Thymus (tissue), 11 donors: Measurements from ENCODE around the gene TBC1D1. TPM values are rescaled to one million over a fixed set of nuclear protein-coding genes. Genes with fewer than 3 reads are reported as not detected.
A peak's percentile ranks its signal among the peaks of the same experiment; 100 is the strongest.
"Not testable (repeated sequence)": the region's sequence is repeated elsewhere in the genome, so short reads cannot be mapped to it uniquely, and the experiment has no call there.

Source experiments
- DNase-seq, 9 donors: peaks; one replicate each; pipeline ENCODE4 v3.0.0-alpha.2; 2013; ENCODE audit warnings: low spot score in 9 of 9, low read depth in 6 of 9, missing footprints in 1 of 9
- H3K27ac ChIP-seq, 2 donors: one replicate each; pipeline ENCODE4 v1.5.1; 2013; ENCODE audit warnings: control low read depth in 1 of 2, low read depth in 1 of 2, low read length in 1 of 2, mild to moderate bottlenecking in 1 of 2, moderate library complexity in 1 of 2
- H3K27me3 ChIP-seq, 2 donors: one replicate each; pipeline ENCODE4 v1.5.1; 2013; ENCODE audit warnings: low read length in 1 of 2; ENCODE audit not compliant: control insufficient read depth in 2 of 2, insufficient read depth in 1 of 2
- H3K36me3 ChIP-seq, 2 donors: one replicate each; pipeline ENCODE4 v1.5.1; 2013; ENCODE audit warnings: low read length in 1 of 2, mild to moderate bottlenecking in 1 of 2, moderate library complexity in 1 of 2; ENCODE audit not compliant: control insufficient read depth in 2 of 2, insufficient read depth in 2 of 2
- H3K4me1 ChIP-seq, 2 donors: one replicate each; pipeline ENCODE4 v1.5.1; 2013; ENCODE audit warnings: low read length in 2 of 2; ENCODE audit not compliant: control insufficient read depth in 2 of 2, insufficient read depth in 2 of 2
- H3K4me3 ChIP-seq, 2 donors: one replicate each; pipeline ENCODE4 v1.5.1; 2013; ENCODE audit warnings: low read length in 2 of 2, control low read depth in 1 of 2, mild to moderate bottlenecking in 1 of 2
- H3K9me3 ChIP-seq, 2 donors: one replicate each; pipeline ENCODE4 v1.5.1; 2013; ENCODE audit warnings: low read length in 1 of 2, mild to moderate bottlenecking in 1 of 2; ENCODE audit not compliant: control insufficient read depth in 2 of 2, insufficient read depth in 1 of 2
- WGBS: extraction: QIAGEN DNeasy Blood & Tissue Kit; methylation state at CpG from one replicate; pipeline ENCODE4 v1.1.7; 2013; 5-methylcytosine and 5-hydroxymethylcytosine counted together
- polyA plus RNA-seq: library from polyadenylated mRNA; stranded (reverse); fragments of 200-250 nt; gene quantifications from one replicate; pipeline ENCODE4 v1.2.3, GENCODE V29; 2013
- total RNA-seq: library from RNA; stranded (reverse); fragments of 120-200 nt; gene quantifications from one replicate; pipeline ENCODE4 v1.2.4, GENCODE V29; 2013
- donor health status: healthy.

TBC1D1 gene
- total and polyA plus RNA-seq, 2 donors = 49.9 to 65.7 TPM

DNA sequence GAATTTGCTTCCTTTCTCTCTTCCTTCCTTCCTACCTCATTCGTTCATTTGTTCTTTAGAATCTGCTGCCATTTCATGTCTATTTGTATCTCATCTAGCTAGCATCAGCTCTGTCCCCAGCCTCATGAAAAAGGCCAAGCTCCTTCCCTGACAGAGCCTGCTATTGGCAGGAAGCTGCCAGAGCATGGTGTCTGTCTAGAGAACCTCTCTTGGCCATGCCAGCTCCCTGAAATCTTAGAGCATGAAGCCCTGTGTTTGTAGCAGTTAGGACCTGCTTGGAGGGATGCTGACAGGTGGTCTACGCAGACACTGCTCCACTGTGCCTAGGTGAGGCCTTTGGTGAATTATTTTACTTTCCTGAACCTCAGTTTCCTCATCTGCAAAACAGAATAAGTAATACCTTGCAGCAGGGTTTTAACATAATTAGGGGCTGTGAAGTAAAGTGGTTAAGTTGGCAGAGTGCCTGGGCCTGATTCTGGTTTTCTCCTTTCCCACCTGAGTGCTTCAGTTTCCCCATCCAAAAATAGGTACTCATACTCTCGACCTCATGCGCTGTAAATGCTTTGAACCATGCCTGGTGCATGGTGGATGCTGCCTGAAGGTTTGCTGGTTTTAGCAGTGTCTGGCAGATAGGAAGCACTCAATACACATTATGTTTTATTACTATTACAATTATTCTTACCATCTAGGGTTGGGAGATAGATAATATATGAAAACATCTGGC, 74.0 kb downstream of the TBC1D1 start:
- WGBS = 79% methylated on average over 4 of the region's 4 CpGs
- H3K4me1 ChIP-seq = no peaks in the 10 kb centered on the region
- H3K36me3 ChIP-seq = no peaks in the 10 kb centered on the region
- no peak overlapping the region for H3K27ac ChIP-seq
- H3K9me3 ChIP-seq = no peaks in the 10 kb centered on the region
- no peak for DNase-seq
- no peaks in the 10 kb centered on the region for H3K27me3 ChIP-seq
- no peak overlapping the region for H3K4me3 ChIP-seq

- DNase-seq = no peak
- 98% methylated on average over 3 of the region's 3 CpGs for WGBS
- no peak overlapping the region for H3K4me3 ChIP-seq
- no peak overlapping the region for H3K27ac ChIP-seq
- H3K36me3 ChIP-seq = no peaks in the 10 kb centered on the region
- no peaks in the 10 kb centered on the region for H3K27me3 ChIP-seq
- no peaks in the 10 kb centered on the region for H3K9me3 ChIP-seq
- no peaks in the 10 kb centered on the region for H3K4me1 ChIP-seq
These were observed 75.2 kb downstream of the TBC1D1 start for GRCh38 chr4:37966044-37966443.

GRCh38 chr4:37967736-37968135, 76.9 kb downstream of the TBC1D1 start:
- Histone ChIP-seq H3K4me3 (no peak overlapping the region), H3K27me3 (no peaks in the 10 kb centered on the region), H3K9me3 (no peaks in the 10 kb centered on the region), H3K36me3 (no peaks in the 10 kb centered on the region), H3K27ac (no peak overlapping the region), H3K4me1 (no peaks in the 10 kb centered on the region)
- DNase-seq = no peak
- 78% methylated on average over 5 of the region's 5 CpGs for WGBS

DNA sequence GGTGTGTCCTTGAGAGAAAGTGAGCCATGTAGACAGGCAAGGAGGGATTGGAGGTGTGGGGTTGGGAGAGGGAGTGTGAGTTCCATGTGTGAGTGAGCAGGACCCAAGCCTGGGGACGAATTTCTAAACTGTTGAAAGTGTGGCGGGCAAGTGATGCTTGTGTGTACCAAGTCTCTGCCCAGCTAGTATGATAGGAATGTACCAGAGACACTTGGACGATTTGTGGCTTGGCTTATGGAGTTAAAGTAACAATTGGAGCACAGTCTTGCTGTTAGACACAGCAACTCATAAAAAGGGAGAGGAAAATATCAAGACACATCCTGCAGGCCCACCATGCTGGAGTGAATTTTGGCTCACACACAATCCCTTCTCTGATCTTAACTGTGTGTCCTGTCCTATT, 77.9 kb downstream of the TBC1D1 start:
- 96% methylated on average over 3 of the region's 3 CpGs for WGBS
- Histone ChIP-seq H3K27me3 (no peaks in the 10 kb centered on the region), H3K9me3 (no peaks in the 10 kb centered on the region), H3K36me3 (no peaks in the 10 kb centered on the region), H3K4me3 (no peak overlapping the region), H3K27ac (no peak overlapping the region), H3K4me1 (no peaks in the 10 kb centered on the region)
- DNase-seq = no peak

- WGBS = 86% methylated on average over 1 of the region's 1 CpG
- peak in 3 of 9 donors; percentile 26 to 56 (median 43) for DNase-seq
- Histone ChIP-seq H3K4me3 (no peak overlapping the region), H3K27me3 (no peaks in the 10 kb centered on the region), H3K9me3 (no peaks in the 10 kb centered on the region), H3K4me1 (no peaks in the 10 kb centered on the region), H3K27ac (no peak overlapping the region), H3K36me3 (no peaks in the 10 kb centered on the region)
These were observed 79.8 kb downstream of the TBC1D1 start for GRCh38 chr4:37970702-37971101.

GRCh38 chr4:37971202-37971601, 80.3 kb downstream of the TBC1D1 start:
- Histone ChIP-seq H3K4me1 (no peaks in the 10 kb centered on the region), H3K4me3 (no peak overlapping the region), H3K27me3 (no peaks in the 10 kb centered on the region), H3K27ac (no peak overlapping the region), H3K9me3 (no peaks in the 10 kb centered on the region), H3K36me3 (no peaks in the 10 kb centered on the region)
- WGBS = 96% methylated on average over 4 of the region's 4 CpGs
- no peak for DNase-seq

GRCh38 chr4:37973441-37973840, 82.6 kb downstream of the TBC1D1 start:
- Histone ChIP-seq H3K27me3 (no peaks in the 10 kb centered on the region), H3K36me3 (no peaks in the 10 kb centered on the region), H3K4me1 (peaks cover 4 to 11% of the 10 kb centered on the region in 2 donors), H3K4me3 (no peak overlapping the region), H3K9me3 (no peaks in the 10 kb centered on the region), H3K27ac (no peak overlapping the region)
- no peak for DNase-seq
- WGBS = 99% methylated on average over 3 of the region's 3 CpGs

DNA sequence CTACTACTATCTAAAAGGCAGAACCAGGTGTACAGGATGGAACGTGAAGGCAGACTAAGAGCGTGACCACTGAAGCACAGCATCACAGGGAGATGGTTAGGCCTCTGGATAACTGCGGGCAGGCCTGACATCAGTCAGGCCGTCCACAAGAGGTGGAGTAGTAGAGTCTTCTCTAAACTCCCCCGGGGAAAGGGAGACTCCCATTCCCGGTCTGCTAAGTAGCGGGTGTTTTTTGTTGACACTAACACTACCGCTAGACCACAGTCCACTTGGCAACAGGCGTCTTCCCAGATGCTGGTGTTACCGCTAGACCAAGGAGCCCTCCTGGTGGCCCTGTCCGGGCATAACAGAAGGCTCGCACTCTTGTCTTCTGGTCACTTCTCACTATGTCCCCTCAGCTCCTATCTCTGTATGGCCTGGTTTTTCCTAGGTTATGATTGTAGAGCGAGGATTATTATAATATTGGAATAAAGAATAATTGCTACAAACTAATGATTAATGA, 84.5 kb downstream of the TBC1D1 start:
- H3K27me3 ChIP-seq, H3K27ac ChIP-seq, H3K36me3 ChIP-seq, H3K4me3 ChIP-seq, DNase-seq, H3K9me3 ChIP-seq: not testable (repeated sequence)
- WGBS = 97% methylated on average over 12 of the region's 13 CpGs
- peaks cover 10 to 23% of the 10 kb centered on the region in 2 donors for H3K4me1 ChIP-seq

DNA sequence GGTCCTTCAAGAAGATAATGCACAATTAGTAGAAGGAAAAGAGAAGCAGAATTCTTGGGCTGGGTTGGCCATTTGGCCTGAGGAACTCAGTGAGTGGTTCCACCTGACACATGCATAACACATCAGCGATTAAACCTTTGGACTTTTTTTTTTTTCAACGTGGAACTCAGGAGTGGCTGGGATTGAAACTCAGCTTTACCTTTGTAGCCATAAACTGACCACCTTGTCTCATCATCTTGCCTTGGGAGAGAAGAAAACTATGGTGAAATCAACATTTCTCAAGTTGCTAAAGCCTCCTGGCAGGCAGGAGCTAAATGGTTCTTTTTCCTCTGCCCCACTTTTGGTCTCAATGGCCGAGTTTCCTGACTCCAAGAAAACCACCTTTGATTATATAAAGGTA, 85.6 kb downstream of the TBC1D1 start:
- WGBS = 46% methylated on average over 3 of the region's 3 CpGs
- H3K27me3 ChIP-seq = no peaks in the 10 kb centered on the region
- peak overlapping the region in 1 of 2 donors; percentile 8 for H3K27ac ChIP-seq
- H3K36me3 ChIP-seq = peaks cover 0 to 4% of the 10 kb centered on the region in 2 donors
- peak overlapping the region; percentile 47 to 95 for H3K4me3 ChIP-seq
- peaks cover 10 to 26% of the 10 kb centered on the region in 2 donors for H3K4me1 ChIP-seq
- H3K9me3 ChIP-seq = peaks cover 0 to 8% of the 10 kb centered on the region in 2 donors
- no peak for DNase-seq
